ENCODE data around the gene CDC73.

CDC73 gene

DNA sequence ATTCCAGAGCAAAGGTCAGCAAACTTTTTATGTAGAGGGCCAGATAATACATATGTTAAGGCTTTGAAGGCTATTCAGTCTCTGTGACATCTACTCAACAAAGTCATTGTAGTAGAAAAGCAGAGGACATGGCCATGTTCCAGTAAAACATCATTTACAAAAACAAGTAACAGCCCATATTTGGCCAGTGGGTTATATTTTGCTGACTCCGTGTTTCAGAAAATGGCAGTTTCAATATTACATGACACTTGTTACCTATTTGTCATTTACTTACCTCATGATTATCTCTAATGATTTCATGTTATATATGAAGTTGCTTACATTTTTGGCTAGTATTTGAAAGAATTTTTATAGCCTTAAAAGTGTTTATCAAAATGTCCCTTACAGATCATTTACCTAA is 182.0 kb downstream of the CDC73 start:
- DNase-seq, result no peak

Measured in CD4-positive, alpha-beta T cell treated with Interleukin-4 for 1 hour (primary cell).